Kidney tubule cell (primary cell): ENCODE measurements around the gene SLC22A13.
"Not testable (repeated sequence)": the region's sequence is repeated elsewhere in the genome, so short reads cannot be mapped to it uniquely, and the experiment has no call there.

Experiments used
- DNase-seq: peaks from one replicate; pipeline ENCODE4 v3.0.0-alpha.2; 2018; ENCODE audit warnings: low spot score

SLC22A13 gene

GRCh38 chr3:38307599-38307998, 42.0 kb downstream of the SLC22A13 start:
- no peak for DNase-seq

- no peak for DNase-seq
Observed at GRCh38 chr3:38308456-38308855, 42.8 kb downstream of the SLC22A13 start.

GRCh38 chr3:38311476-38311875, 45.9 kb downstream of the SLC22A13 start:
- no peak for DNase-seq

GRCh38 chr3:38311941-38312340, 46.3 kb downstream of the SLC22A13 start:
- no peak for DNase-seq

- DNase-seq = no peak
Observed at GRCh38 chr3:38312356-38312755, 46.7 kb downstream of the SLC22A13 start.

- DNase-seq = no peak
Observed at GRCh38 chr3:38313263-38313662, 47.7 kb downstream of the SLC22A13 start.

GRCh38 chr3:38313695-38314094, 48.1 kb downstream of the SLC22A13 start:
- DNase-seq = no peak

GRCh38 chr3:38314112-38314763, 48.6 kb downstream of the SLC22A13 start:
- no peak for DNase-seq

- DNase-seq = no peak
Observed at GRCh38 chr3:38314764-38315487, 49.3 kb downstream of the SLC22A13 start.

- DNase-seq = no peak
Observed at GRCh38 chr3:38315488-38316230, 50.0 kb downstream of the SLC22A13 start.

- no peak for DNase-seq
Observed at GRCh38 chr3:38316356-38317191, 51.0 kb downstream of the SLC22A13 start.

GRCh38 chr3:38317192-38317759, 51.7 kb downstream of the SLC22A13 start:
- peak; percentile 6 for DNase-seq

- no peak for DNase-seq
Observed at GRCh38 chr3:38318766-38319671, 53.4 kb downstream of the SLC22A13 start.

- DNase-seq = not testable (repeated sequence)
Observed at GRCh38 chr3:38320638-38321037, 55.0 kb downstream of the SLC22A13 start.

GRCh38 chr3:38323060-38323459, 57.4 kb downstream of the SLC22A13 start:
- DNase-seq = no peak

GRCh38 chr3:38325256-38325655, 59.6 kb downstream of the SLC22A13 start:
- no peak for DNase-seq

GRCh38 chr3:38327335-38328009, 61.9 kb downstream of the SLC22A13 start:
- peak; percentile 81 for DNase-seq
